Esophagus squamous epithelium (tissue), 4 donors: ENCODE measurements around the gene KCTD14.
"Not testable (repeated sequence)": the region's sequence is repeated elsewhere in the genome, so short reads cannot be mapped to it uniquely, and the experiment has no call there.

Experiments used
- POLR2A ChIP-seq, 4 donors: fragments of 450-650 bp; IDR thresholded peaks; one replicate each; pipeline ENCODE4 v1.6.1; 2017; ENCODE audit warnings: antibody characterized with exemption in 4 of 4, mild to moderate bottlenecking in 4 of 4, moderate library complexity in 3 of 4
- TF ChIP-seq, protein P1 (sequence below), 6 experiments: fragments of 450-650 bp in 4 of 6; fragments of 200-600 bp in 2 of 6; sonication (generic) in 2 of 6; IDR thresholded peaks; one replicate each; pipeline ENCODE4 v1.5.1; 2016 to 2019; ENCODE audit warnings: antibody characterized with exemption in 6 of 6, mild to moderate bottlenecking in 4 of 6, moderate library complexity in 4 of 6

DNA sequence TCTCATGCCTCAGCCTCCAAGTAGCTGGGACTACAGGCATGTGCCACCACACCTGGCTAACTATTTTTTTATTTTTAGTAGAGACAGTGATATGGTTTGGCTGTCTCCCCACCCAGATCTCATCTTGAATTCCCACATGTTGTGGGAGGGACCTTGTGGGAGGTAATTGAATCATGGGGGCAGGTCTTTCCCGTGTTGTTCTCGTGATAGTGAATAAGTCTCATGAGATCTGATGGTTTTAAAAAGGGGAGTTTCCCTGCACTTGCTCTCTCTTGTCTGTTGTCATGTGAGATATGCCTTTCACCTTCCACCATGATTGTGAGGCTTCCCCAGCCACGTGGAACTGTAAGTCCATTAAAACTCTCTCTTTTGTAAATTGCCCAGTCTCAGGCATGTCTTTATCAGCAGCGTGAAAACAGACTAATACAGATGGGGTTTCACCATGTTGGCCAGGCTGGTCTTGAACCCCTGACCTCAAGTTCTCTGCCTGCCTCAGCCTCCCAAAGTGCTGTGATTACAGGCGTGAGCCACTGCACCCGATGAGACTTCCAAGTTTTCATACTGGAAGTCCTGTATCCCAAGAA, 8.0 kb downstream of the KCTD14 start:
- TF ChIP-seq, protein P1, sequence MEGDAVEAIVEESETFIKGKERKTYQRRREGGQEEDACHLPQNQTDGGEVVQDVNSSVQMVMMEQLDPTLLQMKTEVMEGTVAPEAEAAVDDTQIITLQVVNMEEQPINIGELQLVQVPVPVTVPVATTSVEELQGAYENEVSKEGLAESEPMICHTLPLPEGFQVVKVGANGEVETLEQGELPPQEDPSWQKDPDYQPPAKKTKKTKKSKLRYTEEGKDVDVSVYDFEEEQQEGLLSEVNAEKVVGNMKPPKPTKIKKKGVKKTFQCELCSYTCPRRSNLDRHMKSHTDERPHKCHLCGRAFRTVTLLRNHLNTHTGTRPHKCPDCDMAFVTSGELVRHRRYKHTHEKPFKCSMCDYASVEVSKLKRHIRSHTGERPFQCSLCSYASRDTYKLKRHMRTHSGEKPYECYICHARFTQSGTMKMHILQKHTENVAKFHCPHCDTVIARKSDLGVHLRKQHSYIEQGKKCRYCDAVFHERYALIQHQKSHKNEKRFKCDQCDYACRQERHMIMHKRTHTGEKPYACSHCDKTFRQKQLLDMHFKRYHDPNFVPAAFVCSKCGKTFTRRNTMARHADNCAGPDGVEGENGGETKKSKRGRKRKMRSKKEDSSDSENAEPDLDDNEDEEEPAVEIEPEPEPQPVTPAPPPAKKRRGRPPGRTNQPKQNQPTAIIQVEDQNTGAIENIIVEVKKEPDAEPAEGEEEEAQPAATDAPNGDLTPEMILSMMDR (IDR thresholded peaks at IDR 0.05), result not testable (repeated sequence)
- TF ChIP-seq POLR2A (IDR thresholded peaks at IDR 0.05), result not testable (repeated sequence)
